GM23248 (cell line): ENCODE results near the gene MCOLN1. TPM values are rescaled to one million over a fixed set of nuclear protein-coding genes. Genes with fewer than 3 reads are reported as not detected.

Source experiments
- DNase-seq: peaks from one replicate; pipeline ENCODE4 v3.0.0-alpha.2; 2015
- H2AFZ ChIP-seq: fragments of 200-600 bp; sonication (generic); 2 replicates; pipeline ENCODE4 v1.6.1; 2016; ENCODE audit warnings: antibody characterized with exemption
- H3F3A ChIP-seq: fragments of 200-600 bp; sonication (generic); 2 replicates; pipeline ENCODE4 v1.6.1; 2016; ENCODE audit warnings: mild to moderate bottlenecking, antibody characterized with exemption, mixed run types; ENCODE audit not compliant: insufficient read depth
- H3K27ac ChIP-seq: fragments of 200-600 bp; sonication (generic); 2 replicates; pipeline ENCODE4 v1.5.1; 2016; ENCODE audit warnings: mild to moderate bottlenecking
- H3K27me3 ChIP-seq: fragments of 200-600 bp; sonication (generic); replicated peaks from 2 replicates; pipeline ENCODE4 v1.6.1; 2016; ENCODE audit warnings: mild to moderate bottlenecking; ENCODE audit not compliant: insufficient read depth
- H3K36me3 ChIP-seq: fragments of 200-600 bp; sonication (generic); 2 replicates; pipeline ENCODE4 v1.6.1; 2016; ENCODE audit warnings: low read depth, mild to moderate bottlenecking
- H3K4me1 ChIP-seq: fragments of 200-600 bp; sonication (generic); 2 replicates; pipeline ENCODE4 v1.6.1; 2016; ENCODE audit warnings: mild to moderate bottlenecking; ENCODE audit not compliant: insufficient read depth
- H3K4me2 ChIP-seq: fragments of 200-600 bp; sonication (generic); one replicate; pipeline ENCODE4 v1.6.1; 2016; ENCODE audit warnings: mild to moderate bottlenecking; ENCODE audit not compliant: unreplicated experiment
- H3K4me3 ChIP-seq: fragments of 200-600 bp; sonication (generic); 2 replicates; pipeline ENCODE4 v1.5.1; 2016; ENCODE audit warnings: mild to moderate bottlenecking
- H3K79me2 ChIP-seq: fragments of 200-600 bp; sonication (generic); 2 replicates; pipeline ENCODE4 v1.6.1; 2016; ENCODE audit warnings: mild to moderate bottlenecking; ENCODE audit not compliant: insufficient read depth
- H3K9ac ChIP-seq: fragments of 200-600 bp; sonication (generic); 2 replicates; pipeline ENCODE4 v1.6.1; 2016; ENCODE audit warnings: mild to moderate bottlenecking
- H3K9me2 ChIP-seq: fragments of 200-600 bp; sonication (generic); 2 replicates; pipeline ENCODE4 v1.6.1; 2016; ENCODE audit warnings: mixed run types, mild to moderate bottlenecking, moderate library complexity; ENCODE audit not compliant: insufficient read depth
- H3K9me3 ChIP-seq: fragments of 200-600 bp; sonication (generic); one replicate; pipeline ENCODE4 v1.6.1; 2017; ENCODE audit warnings: low read depth
- H4K20me1 ChIP-seq: fragments of 200-600 bp; sonication (generic); 2 replicates; pipeline ENCODE4 v1.6.0; 2016; ENCODE audit not compliant: insufficient read depth
- EZH2 ChIP-seq: fragments of 200-600 bp; sonication (generic); IDR thresholded peaks from 2 replicates; pipeline ENCODE4 v1.6.1; 2018; ENCODE audit warnings: antibody characterized with exemption, mild to moderate bottlenecking; ENCODE audit not compliant: insufficient read depth, poor library complexity, severe bottlenecking
- EZH2phosphoT487 ChIP-seq: fragments of 200-600 bp; sonication (generic); IDR thresholded peaks from 2 replicates; pipeline ENCODE4 v1.6.1; 2018; ENCODE audit warnings: antibody characterized with exemption, moderate library complexity, mild to moderate bottlenecking, low read depth; ENCODE audit not compliant: insufficient read depth
- WGBS, 2 experiments: methylation state at CpG; one replicate each; pipeline ENCODE4 v1.1.6; 2015 to 2017; ENCODE audit warnings: low lambda C conversion rate in 2 of 2, low coverage in 1 of 2; ENCODE audit errors: missing lambda C conversion rate in 2 of 2; 5-methylcytosine and 5-hydroxymethylcytosine counted together
- in situ Hi-C: fragments of 300-500 bp; cut with MboI; formaldehyde crosslinking; loops from 2 replicates; pipeline ENCODE4 v1.15.0; 2020
- polyA plus RNA-seq: library from polyadenylated mRNA; unstranded; fragments of >200 nt; fragmentation: Nextera tagmentation; extraction: Ambion mirVana; gene quantifications from 2 replicates; pipeline ENCODE4 v1.2.1, GENCODE V29; 2016
- total RNA-seq: library from RNA; depleted of rRNA; stranded (reverse); fragments of >200 nt; shearing (Covaris generic); gene quantifications from 2 replicates; pipeline ENCODE4 v1.2.3, GENCODE V29; 2014

The MCOLN1 gene
- total and polyA plus RNA-seq, 2 experiments from 2014 or later: 4.9 to 28.6 TPM

DNA sequence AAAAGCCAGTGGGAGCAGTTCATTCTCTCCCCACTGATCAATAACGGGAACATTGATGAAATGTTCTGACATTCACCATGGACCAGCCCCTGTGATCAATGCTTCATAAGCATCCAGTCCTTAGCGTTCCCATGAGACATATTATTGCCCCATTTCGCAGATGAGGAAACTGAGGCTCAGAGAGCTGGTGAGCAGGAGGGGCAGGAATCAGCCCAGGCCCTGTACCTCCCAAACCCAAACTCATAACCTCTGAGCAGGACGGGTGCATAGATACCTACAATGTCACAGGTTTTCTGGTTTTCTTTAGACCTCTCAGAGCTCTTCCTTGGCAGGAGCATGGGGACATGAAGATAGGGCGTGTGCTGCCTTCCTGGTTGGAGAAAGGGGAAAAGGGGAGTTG lies 2.1 kb downstream of the MCOLN1 start:
- Histone ChIP-seq H3K27me3 (no peaks in the 10 kb centered on the region), H3K79me2 (peaks cover 21% of the 10 kb centered on the region), H3K9ac (no peak overlapping the region), H3K9me2 (no peaks in the 10 kb centered on the region), H3K4me2 (no peak overlapping the region), H3K4me1 (peaks cover 8% of the 10 kb centered on the region), H3F3A (no peaks in the 10 kb centered on the region; the same call in 1 of the 2 replicates), H3K9me3 (no peaks in the 10 kb centered on the region), H4K20me1 (no peaks in the 10 kb centered on the region), H3K27ac (no peak overlapping the region), H3K4me3 (no peak overlapping the region), H3K36me3 (no peaks in the 10 kb centered on the region), H2AFZ (no peak overlapping the region)
- no peak for TF ChIP-seq EZH2phosphoT487
- TF ChIP-seq EZH2: no peak
- 87 to 88% methylated on average over 5 of the region's 5 CpGs for WGBS, 2 experiments
- DNase-seq: no peak
- in situ Hi-C loops: no loop called here

- Histone ChIP-seq H3K27ac (no peak overlapping the region), H3F3A (no peaks in the 10 kb centered on the region; the same call in 1 of the 2 replicates), H3K27me3 (no peaks in the 10 kb centered on the region), H3K9me3 (no peaks in the 10 kb centered on the region), H4K20me1 (no peaks in the 10 kb centered on the region), H3K79me2 (peaks cover 21% of the 10 kb centered on the region), H3K4me2 (no peak overlapping the region), H3K4me1 (peaks cover 8% of the 10 kb centered on the region), H3K9ac (no peak overlapping the region), H3K9me2 (no peaks in the 10 kb centered on the region), H3K36me3 (no peaks in the 10 kb centered on the region), H2AFZ (no peak overlapping the region), H3K4me3 (no peak overlapping the region)
- in situ Hi-C loops: no loop called here
- WGBS, 2 experiments: 90 to 95% methylated on average over 19 to 20 of the region's 20 CpGs
- no peak for DNase-seq
- no peak for TF ChIP-seq EZH2
- no peak for TF ChIP-seq EZH2phosphoT487
These were observed 2.7 kb downstream of the MCOLN1 start for GRCh38 chr19:7524992-7525739.

DNA sequence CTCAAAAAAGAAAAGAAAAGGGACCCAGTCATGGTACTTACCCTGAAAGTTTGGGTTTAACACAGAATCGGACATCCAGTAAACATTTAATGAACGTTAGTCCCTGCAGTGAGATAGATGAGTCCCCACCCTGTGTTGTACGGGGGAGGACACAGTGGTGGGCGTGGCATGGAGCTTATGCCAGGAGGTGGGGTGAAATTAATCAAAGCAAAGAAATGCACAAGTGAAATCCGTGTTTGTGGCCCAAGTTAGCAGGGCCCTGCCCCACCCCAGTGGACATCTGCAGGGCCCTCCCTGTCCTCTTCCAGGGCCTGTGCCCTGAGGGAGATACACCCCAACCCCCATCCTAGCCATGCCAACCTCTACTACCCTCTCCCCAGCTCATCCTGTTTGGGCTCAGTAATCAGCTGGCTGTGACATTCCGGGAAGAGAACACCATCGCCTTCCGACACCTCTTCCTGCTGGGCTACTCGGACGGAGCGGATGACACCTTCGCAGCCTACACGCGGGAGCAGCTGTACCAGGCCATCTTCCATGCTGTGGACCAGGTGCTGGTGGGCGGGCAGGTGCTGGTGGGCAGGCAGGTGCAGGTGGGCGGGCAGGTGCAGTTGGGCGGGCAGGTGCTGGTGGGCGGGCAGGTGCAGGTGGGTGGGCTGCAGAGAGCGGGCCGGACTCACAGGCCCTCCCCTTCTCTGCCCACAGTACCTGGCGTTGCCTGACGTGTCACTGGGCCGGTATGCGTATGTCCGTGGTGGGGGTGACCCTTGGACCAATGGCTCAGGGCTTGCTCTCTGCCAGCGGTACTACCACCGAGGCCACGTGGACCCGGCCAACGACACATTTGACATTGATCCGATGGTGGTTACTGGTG lies 3.9 kb downstream of the MCOLN1 start:
- H3K27me3 ChIP-seq: no peaks in the 10 kb centered on the region
- no peaks in the 10 kb centered on the region for H4K20me1 ChIP-seq
- peaks cover 21% of the 10 kb centered on the region for H3K79me2 ChIP-seq
- no peak overlapping the region for H3K4me3 ChIP-seq
- H3K9me2 ChIP-seq: no peaks in the 10 kb centered on the region
- 81 to 84% methylated on average over 28 to 31 of the region's 31 CpGs for WGBS, 2 experiments
- no peaks in the 10 kb centered on the region for H3K36me3 ChIP-seq
- H2AFZ ChIP-seq: no peak overlapping the region
- no peak for DNase-seq
- no peaks in the 10 kb centered on the region; the same call in 1 of the 2 replicates for H3F3A ChIP-seq
- no peak for TF ChIP-seq EZH2phosphoT487
- TF ChIP-seq EZH2: no peak
- no peak overlapping the region for H3K9ac ChIP-seq
- H3K9me3 ChIP-seq: no peaks in the 10 kb centered on the region
- H3K4me2 ChIP-seq: no peak overlapping the region
- H3K27ac ChIP-seq: no peak overlapping the region
- peaks cover 8% of the 10 kb centered on the region for H3K4me1 ChIP-seq
- in situ Hi-C loops: no loop called here

DNA sequence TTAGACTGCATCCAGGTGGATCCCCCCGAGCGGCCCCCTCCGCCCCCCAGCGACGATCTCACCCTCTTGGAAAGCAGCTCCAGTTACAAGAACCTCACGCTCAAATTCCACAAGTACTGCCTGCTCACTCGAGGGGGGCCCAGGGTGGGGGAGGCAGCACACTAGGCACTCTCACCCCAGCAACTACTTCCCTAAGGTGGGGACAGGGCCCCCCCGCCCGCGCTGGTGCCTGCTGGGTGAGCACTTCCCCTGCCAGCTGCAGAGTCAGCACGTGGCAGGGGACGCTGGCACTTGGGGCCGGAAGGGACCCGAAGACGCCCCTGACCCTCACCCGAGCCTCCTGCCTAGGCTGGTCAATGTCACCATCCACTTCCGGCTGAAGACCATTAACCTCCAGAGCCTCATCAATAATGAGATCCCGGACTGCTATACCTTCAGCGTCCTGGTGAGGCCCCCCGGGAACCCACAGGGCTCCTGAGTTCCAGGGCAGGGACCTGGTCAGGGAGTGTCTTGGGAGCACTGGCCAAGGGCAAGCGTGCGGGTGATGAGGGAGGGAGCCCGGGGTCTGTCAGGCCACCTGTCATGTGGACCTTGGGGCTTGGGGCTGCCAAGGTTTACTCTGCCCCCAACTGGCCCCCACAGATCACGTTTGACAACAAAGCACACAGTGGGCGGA lies 5.2 kb downstream of the MCOLN1 start:
- Histone ChIP-seq H3K4me2 (no peak overlapping the region), H3F3A (no peaks in the 10 kb centered on the region), H4K20me1 (no peaks in the 10 kb centered on the region), H3K9me3 (no peaks in the 10 kb centered on the region), H3K9ac (no peak overlapping the region), H3K4me3 (no peak overlapping the region), H3K9me2 (no peaks in the 10 kb centered on the region), H3K4me1 (peaks cover 8% of the 10 kb centered on the region), H3K27ac (no peak overlapping the region), H2AFZ (no peak overlapping the region), H3K36me3 (no peaks in the 10 kb centered on the region), H3K27me3 (no peaks in the 10 kb centered on the region), H3K79me2 (peaks cover 20% of the 10 kb centered on the region)
- 81% methylated on average over 21 to 25 of the region's 25 CpGs for whole genome bisulfite sequencing, 2 experiments
- in situ Hi-C loops: no loop called here
- TF ChIP-seq EZH2 (no peak), EZH2phosphoT487 (no peak)
- DNase-seq: no peak
